TTC549 (cell line): ENCODE results near the gene KRTAP2-4.
"Not testable (repeated sequence)": the region's sequence is repeated elsewhere in the genome, so short reads cannot be mapped to it uniquely, and the experiment has no call there.

Source experiments
- FAIRE-seq: peaks from 2 replicates; lab custom pipeline; 2012; peaks lifted over from hg19 to GRCh38; lab: Jason Lieb, UNC

KRTAP2-4 gene

GRCh38 chr17:41037853-41038350 lies 27.8 kb downstream of the KRTAP2-4 start:
- no peak for FAIRE-seq

DNA sequence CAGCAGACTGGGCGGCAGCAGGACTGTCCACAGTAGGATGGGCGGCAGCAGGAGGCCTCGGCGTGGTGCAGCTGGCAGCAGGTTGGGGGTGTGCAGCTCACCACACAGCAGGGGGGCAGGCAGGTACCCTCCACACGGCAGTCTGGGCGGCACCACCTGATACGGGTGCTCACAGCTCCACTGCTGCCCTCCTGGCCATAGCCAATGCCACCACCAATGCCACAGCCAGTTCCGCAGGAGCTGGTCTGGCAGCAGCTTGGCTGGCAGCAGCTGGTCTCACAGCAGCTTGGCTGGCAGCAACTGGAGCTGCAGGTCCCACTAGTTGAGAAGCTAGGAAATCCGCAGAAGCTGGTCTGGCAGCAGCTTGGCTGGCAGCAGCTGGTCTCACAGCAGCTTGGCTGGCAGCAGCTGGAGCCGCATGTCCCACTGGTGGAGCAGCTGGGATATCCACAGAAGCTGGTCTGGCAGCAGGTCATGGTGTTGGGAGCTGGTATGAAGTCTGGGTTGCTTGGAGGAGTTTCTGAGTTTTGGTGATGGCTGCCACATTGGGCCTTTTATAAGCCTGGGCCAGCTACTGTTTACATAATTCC lies 31.2 kb downstream of the KRTAP2-4 start, which contains the start of gene KRTAP1-3:
KRTAP1-3 (minus strand) TSS at position 529 of the 590 bp plus-strand sequence; CDS start at position 476, 53 bp downstream.
- FAIRE-seq = not testable (repeated sequence)

- no peak for FAIRE-seq
These were observed 35.9 kb downstream of the KRTAP2-4 start, which contains the start of gene KRTAP1-4 for GRCh38 chr17:41029633-41030245. KRTAP1-4 (minus strand) TSS chr17:41030195; CDS start chr17:41030078, 117 bp downstream.

- FAIRE-seq = no peak
These were observed 38.8 kb downstream of the KRTAP2-4 start, which contains the start of gene KRTAP1-5 for GRCh38 chr17:41026715-41027471. KRTAP1-5 (minus strand) TSS chr17:41027208; CDS start chr17:41027155, 53 bp downstream.

DNA sequence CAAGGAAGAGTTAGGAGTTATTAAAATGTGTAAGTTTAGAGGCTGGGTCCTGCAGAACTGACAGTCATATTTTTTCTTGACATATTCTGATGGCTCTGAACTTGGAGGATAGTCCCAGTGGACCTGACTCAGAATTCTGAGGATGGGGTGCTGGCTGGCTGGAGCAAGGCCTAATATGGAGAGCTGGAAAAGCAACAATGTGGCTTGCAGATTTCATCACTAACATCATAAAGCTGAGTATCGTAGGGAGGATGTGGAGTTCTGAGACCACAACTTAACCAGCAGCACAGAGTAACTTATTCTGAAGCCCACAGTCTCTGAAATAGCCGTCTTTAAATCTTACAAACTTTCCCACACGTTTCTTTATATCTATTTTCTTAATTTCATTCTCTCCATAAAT lies 41.0 kb downstream of the KRTAP2-4 start:
- no peak for FAIRE-seq

- no peak for FAIRE-seq
These were observed 45.3 kb downstream of the KRTAP2-4 start for GRCh38 chr17:41020336-41020735.

- no peak for FAIRE-seq
These were observed 46.3 kb downstream of the KRTAP2-4 start for GRCh38 chr17:41019415-41019814.

DNA sequence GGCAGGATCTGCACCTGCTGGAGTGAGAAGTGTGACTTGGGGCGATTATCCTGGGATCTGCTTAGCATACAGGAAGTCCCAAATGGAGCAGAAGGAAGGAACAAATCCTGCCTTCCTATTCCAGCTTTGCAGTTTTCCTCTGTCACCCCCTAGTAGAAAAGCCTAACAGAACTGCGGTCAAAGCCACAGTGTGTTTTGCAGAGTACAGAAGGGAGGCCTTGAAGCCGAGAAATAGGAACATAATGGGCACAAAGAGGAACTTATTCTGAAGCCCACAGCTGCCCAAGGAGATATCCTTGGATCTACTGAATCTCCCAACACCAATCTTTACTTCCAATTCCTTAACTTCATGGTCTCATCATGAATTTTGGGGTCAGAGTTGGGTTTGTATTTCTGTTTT lies 47.1 kb downstream of the KRTAP2-4 start:
- FAIRE-seq = no peak

DNA sequence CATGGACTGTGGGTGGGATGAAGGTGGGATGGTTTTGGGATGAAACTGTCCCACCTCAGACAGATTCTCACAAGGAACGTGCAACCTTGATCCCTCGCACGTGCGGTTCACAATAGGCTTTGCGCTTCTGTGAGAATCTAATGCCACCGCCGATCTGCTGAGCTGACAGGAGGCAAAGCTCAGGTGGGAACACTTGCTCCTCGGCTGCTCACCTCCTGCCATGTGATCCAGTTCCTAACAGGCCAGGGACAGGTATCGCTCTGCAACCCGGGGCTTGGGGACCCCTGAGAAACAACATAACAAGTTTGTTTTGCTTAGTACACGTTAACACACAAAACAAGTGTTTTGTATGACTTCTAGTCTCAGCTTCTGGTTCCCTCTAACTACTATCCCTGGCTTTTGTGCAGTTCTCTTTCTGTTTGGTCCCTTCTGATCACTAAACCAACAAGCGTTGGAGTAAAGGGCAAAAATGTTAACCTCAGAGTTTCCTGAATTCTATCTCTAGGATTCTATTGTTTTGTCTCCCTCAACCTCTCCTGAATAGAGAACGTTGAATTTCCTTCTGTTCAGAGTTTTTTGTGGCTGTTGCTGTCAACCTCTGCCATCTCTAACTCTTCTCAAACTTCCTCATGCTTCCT lies 49.0 kb downstream of the KRTAP2-4 start:
- FAIRE-seq = no peak

GRCh38 chr17:41015454-41015853 lies 50.2 kb downstream of the KRTAP2-4 start:
- no peak for FAIRE-seq
